Measurements from ENCODE around the gene ZNF460. TPM values are rescaled to one million over a fixed set of nuclear protein-coding genes. Genes with fewer than 3 reads are reported as not detected.

ZNF460 gene
- total RNA-seq, 1 donor from 2014 or later: 76.2 TPM

DNA sequence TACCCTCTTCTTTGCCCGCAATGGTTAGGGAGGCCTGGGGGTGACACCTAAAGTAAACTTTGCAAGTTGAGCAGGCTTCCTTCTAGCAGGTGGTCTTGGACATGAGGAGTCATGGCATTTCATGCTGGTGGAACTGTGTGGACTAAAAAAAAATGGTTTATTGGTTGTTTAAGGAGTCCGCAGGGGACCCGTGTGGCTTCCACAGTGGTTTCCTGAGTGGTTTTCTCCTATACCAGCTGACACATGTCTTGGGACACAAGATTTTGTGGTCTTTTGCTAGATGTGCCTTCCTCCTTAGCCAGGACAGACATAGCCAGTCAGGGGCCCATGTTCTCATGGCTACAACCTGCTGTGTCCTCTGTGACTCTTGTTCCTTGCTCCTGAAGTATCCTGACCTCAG lies 41.5 kb downstream of the ZNF460 start:
- H3K4me1 Mint-ChIP-seq: peaks cover 27% of the 10 kb centered on the region
- no peaks in the 10 kb centered on the region for H3K9me3 Mint-ChIP-seq
- peaks cover 10% of the 10 kb centered on the region for H3K27me3 Mint-ChIP-seq (ENCODE audit: low read depth)
- H3K4me3 Mint-ChIP-seq: peak overlapping the region; percentile 93
- TF ChIP-seq, protein P1, sequence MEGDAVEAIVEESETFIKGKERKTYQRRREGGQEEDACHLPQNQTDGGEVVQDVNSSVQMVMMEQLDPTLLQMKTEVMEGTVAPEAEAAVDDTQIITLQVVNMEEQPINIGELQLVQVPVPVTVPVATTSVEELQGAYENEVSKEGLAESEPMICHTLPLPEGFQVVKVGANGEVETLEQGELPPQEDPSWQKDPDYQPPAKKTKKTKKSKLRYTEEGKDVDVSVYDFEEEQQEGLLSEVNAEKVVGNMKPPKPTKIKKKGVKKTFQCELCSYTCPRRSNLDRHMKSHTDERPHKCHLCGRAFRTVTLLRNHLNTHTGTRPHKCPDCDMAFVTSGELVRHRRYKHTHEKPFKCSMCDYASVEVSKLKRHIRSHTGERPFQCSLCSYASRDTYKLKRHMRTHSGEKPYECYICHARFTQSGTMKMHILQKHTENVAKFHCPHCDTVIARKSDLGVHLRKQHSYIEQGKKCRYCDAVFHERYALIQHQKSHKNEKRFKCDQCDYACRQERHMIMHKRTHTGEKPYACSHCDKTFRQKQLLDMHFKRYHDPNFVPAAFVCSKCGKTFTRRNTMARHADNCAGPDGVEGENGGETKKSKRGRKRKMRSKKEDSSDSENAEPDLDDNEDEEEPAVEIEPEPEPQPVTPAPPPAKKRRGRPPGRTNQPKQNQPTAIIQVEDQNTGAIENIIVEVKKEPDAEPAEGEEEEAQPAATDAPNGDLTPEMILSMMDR (IDR thresholded peaks at IDR 0.05; ENCODE audit: unreplicated experiment): no peak
- DNase-seq (ENCODE audit: low spot score in 2 of 2, unreplicated experiment in 2 of 2): no peak
- peak overlapping the region; percentile 99 for H3K27ac Mint-ChIP-seq
- peaks cover 18% of the 10 kb centered on the region for H3K36me3 Mint-ChIP-seq

DNA sequence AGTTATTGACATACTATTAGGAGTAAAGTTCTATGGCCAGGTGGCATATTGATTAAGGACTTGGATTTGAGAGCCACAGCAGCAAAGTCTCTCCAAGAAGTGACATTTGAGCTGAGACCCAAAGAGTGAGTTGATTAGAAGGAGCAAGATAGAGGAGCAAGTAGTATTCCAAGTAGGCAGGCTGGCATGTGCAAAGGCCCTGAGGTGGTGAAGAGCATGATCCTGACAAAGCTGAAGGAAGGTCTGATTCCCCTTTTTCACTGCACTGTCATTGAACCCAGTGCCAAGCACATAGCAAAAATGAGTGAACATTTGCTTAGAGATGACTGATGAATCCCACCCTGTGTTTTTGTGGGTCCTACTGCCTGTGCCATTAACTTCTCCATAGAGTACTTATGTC lies 44.7 kb downstream of the ZNF460 start:
- H3K4me1 Mint-ChIP-seq: peaks cover 23% of the 10 kb centered on the region
- H3K36me3 Mint-ChIP-seq: peaks cover 46% of the 10 kb centered on the region

DNA sequence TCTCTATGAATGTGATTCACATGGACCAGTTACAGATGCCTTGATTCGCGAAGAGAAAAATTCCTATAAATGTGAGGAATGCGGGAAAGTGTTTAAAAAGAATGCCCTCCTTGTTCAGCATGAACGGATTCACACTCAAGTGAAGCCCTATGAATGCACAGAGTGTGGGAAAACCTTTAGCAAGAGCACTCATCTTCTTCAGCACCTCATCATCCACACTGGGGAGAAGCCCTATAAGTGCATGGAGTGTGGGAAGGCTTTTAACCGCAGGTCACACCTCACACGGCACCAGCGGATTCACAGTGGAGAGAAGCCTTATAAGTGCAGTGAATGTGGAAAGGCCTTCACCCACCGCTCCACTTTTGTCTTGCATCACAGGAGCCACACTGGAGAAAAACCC lies 47.7 kb downstream of the ZNF460 start:
- TF ChIP-seq, protein P1 (IDR thresholded peaks at IDR 0.05; ENCODE audit: unreplicated experiment): no peak
- no peak for DNase-seq (ENCODE audit: low spot score in 2 of 2, unreplicated experiment in 2 of 2)
- peaks cover 54% of the 10 kb centered on the region for H3K36me3 Mint-ChIP-seq
- no peaks in the 10 kb centered on the region for H3K27me3 Mint-ChIP-seq (ENCODE audit: low read depth)
- H3K4me3 Mint-ChIP-seq: no peak overlapping the region
- no peaks in the 10 kb centered on the region for H3K4me1 Mint-ChIP-seq
- no peak overlapping the region for H3K27ac Mint-ChIP-seq
- peaks cover 16% of the 10 kb centered on the region for H3K9me3 Mint-ChIP-seq

More for the DNA sequence above, 44.7 kb downstream of the ZNF460 start:
- no peaks in the 10 kb centered on the region for H3K27me3 Mint-ChIP-seq (ENCODE audit: low read depth)
- no peak overlapping the region for H3K4me3 Mint-ChIP-seq
- no peak overlapping the region for H3K27ac Mint-ChIP-seq
- DNase-seq (ENCODE audit: low spot score in 2 of 2, unreplicated experiment in 2 of 2): no peak
- TF ChIP-seq, protein P1 (IDR thresholded peaks at IDR 0.05; ENCODE audit: unreplicated experiment): no peak
- H3K9me3 Mint-ChIP-seq: peaks cover 16% of the 10 kb centered on the region

DNA sequence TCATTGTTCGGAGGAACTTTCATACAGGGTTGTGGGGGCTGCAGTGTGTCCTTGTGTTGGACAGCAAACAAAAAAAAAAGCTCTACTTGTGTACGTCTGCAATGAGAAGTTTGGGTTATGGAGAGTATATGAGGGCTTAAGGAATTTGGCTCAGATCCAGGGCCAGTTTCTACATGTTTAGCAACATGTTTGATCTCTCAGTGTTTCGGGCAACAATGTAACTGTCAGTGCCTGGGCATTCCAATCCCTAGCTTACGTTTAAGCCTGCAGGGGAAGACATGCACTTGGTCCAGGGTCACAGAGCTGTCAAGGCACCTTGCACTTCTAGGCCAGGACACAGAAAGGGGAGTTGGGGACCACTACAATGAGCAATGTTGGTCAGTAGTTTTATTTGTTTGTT lies 53.9 kb downstream of the ZNF460 start:
- peak overlapping the region; percentile 27 for H3K4me3 Mint-ChIP-seq
- H3K4me1 Mint-ChIP-seq: peaks cover 12% of the 10 kb centered on the region
- H3K27me3 Mint-ChIP-seq (ENCODE audit: low read depth): no peaks in the 10 kb centered on the region
- peak overlapping the region; percentile 96 for H3K27ac Mint-ChIP-seq
- TF ChIP-seq, protein P1 (IDR thresholded peaks at IDR 0.05; ENCODE audit: unreplicated experiment): no peak
- H3K9me3 Mint-ChIP-seq: peaks cover under 1% of the 10 kb centered on the region
- H3K36me3 Mint-ChIP-seq: peaks cover 17% of the 10 kb centered on the region
- DNase-seq (ENCODE audit: low spot score in 2 of 2, unreplicated experiment in 2 of 2): no peak

DNA sequence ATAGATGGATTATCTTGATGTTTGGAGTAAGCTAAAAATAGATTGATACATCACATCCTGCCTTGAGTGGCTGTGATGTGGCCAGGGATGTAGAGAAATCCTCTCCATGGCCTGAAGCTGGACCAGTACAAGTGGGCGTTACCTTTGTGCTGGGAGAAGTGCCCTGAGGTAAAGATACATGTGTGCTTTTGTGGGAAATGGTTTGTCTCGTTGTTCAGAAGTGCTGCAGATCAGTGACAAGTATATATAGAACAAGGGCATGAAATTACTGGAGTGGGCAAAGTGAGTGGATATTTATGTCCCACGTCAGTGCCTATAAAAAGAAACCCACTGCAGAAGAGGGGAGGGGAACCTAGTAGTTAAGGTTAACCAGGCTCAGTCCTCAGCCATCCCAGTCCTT lies 58.6 kb downstream of the ZNF460 start:
- H3K4me3 Mint-ChIP-seq: no peak overlapping the region
- no peaks in the 10 kb centered on the region for H3K9me3 Mint-ChIP-seq
- peaks cover 10% of the 10 kb centered on the region for H3K4me1 Mint-ChIP-seq
- H3K27ac Mint-ChIP-seq: no peak overlapping the region
- no peak for DNase-seq (ENCODE audit: low spot score in 2 of 2, unreplicated experiment in 2 of 2)
- TF ChIP-seq, protein P1 (IDR thresholded peaks at IDR 0.05; ENCODE audit: unreplicated experiment): no peak
- H3K36me3 Mint-ChIP-seq: peaks cover 1% of the 10 kb centered on the region
- H3K27me3 Mint-ChIP-seq (ENCODE audit: low read depth): peaks cover 8% of the 10 kb centered on the region

DNA sequence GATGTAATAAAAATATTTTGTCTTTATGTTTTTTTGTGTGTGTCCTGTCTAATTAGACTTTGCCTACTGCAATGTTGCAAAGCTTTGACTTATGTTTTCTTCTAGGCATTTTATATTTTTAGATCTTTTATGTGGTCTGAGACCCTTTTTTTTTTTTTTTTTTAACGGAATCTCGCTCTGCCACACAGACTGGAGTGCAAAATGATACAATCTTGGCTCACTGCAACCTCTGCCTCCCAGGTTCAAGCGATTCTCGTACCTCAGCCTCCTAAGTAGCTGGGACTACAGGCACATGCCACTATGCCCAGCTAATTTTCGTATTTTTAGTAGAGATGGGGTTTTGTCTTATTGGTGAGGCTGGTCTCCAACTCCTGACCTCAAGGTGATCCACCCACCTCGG lies 62.3 kb downstream of the ZNF460 start:
- no peaks in the 10 kb centered on the region for H3K9me3 Mint-ChIP-seq
- H3K4me1 Mint-ChIP-seq: no peaks in the 10 kb centered on the region
- no peak overlapping the region for H3K4me3 Mint-ChIP-seq
- H3K27ac Mint-ChIP-seq: no peak overlapping the region
- no peak for DNase-seq (ENCODE audit: low spot score in 2 of 2, unreplicated experiment in 2 of 2)
- TF ChIP-seq, protein P1 (IDR thresholded peaks at IDR 0.05; ENCODE audit: unreplicated experiment): no peak
- H3K36me3 Mint-ChIP-seq: no peaks in the 10 kb centered on the region
- H3K27me3 Mint-ChIP-seq (ENCODE audit: low read depth): peaks cover 26% of the 10 kb centered on the region

Data from mesothelial cell of epicardium (in vitro differentiated cells).